NB4 (cell line): ENCODE results near the gene ZIK1.

Source experiments
- CTCF ChIP-seq: IDR thresholded peaks from one replicate; pipeline ENCODE4 v1.5.1; 2012; ENCODE audit warnings: low read depth, low read length
- MAX ChIP-seq: IDR thresholded peaks from 2 replicates; pipeline ENCODE4 v1.6.1; 2011; ENCODE audit warnings: low read depth, low read length
- MYC ChIP-seq: IDR thresholded peaks from 2 replicates; pipeline ENCODE4 v1.6.1; 2011; ENCODE audit warnings: low read depth, low read length
- POLR2A ChIP-seq: IDR thresholded peaks from 2 replicates; pipeline ENCODE4 v1.6.1; 2011; ENCODE audit warnings: mild to moderate bottlenecking; ENCODE audit not compliant: insufficient read length; ENCODE audit errors: extremely low read depth

- TF ChIP-seq CTCF, result no peak
- no peak for TF ChIP-seq MAX
- no peak for TF ChIP-seq POLR2A
- no peak for TF ChIP-seq MYC
Measured at GRCh38 chr19:57552432-57552831, 31.5 kb upstream of the ZIK1 start.
